ENCODE data around the gene TCF19. TPM values are rescaled to one million over a fixed set of nuclear protein-coding genes. Genes with fewer than 3 reads are reported as not detected.
A peak's percentile ranks its signal among the peaks of the same experiment; 100 is the strongest.
"Not testable (repeated sequence)": the region's sequence is repeated elsewhere in the genome, so short reads cannot be mapped to it uniquely, and the experiment has no call there.

Gene TCF19
- total RNA-seq, 2 donors from 2014 or later, result 63.8 to 82.7 TPM

DNA sequence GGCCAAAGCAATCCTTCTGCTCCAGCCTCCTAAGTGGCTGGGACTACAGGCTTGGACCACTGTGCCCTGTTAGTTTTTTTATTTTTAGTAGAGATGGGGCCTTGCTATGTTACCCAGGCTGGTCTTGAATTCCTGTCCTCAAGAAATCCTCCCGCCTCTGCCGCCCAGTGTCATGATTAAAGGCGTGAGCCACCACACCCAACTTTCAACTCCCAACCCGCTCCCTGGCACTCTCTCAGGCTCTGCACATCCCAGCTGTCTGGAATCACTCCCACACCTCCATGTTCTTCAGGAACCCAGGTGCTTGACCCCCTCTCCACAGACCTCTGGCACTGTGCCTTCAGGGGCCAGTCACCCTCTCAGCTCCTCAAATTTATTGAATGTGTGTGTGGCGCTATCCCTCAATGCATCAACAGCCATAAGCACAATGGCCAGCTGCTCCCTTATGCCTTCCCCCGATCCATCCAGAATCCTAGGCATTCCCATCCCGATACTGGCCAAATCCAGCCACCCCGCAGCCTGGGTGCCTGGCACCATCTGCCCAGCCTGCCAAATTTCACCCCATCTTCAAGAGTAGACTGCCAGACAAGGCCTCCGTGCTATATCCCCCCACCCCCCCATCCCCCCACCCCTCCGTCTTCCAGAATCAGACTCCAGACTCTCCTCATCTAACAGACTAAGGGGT, 12.7 kb downstream of the TCF19 start:
- no peak overlapping the region for H3K27ac Mint-ChIP-seq
- H3K9me3 Mint-ChIP-seq, result no peaks in the 10 kb centered on the region
- no peak for ATAC-seq (replicated peaks in 1 of 2)
- no peak overlapping the region for H3K4me3 Mint-ChIP-seq
- no peak for DNase-seq
- no peaks in the 10 kb centered on the region for H3K27me3 Mint-ChIP-seq (ENCODE audit: low read depth)
- H3K36me3 Mint-ChIP-seq (ENCODE audit: insufficient read depth in 2 of 2), result peaks cover 0 to 2% of the 10 kb centered on the region in 2 donors
- peaks cover 5% of the 10 kb centered on the region for H3K4me1 Mint-ChIP-seq (ENCODE audit: low read depth)

DNA sequence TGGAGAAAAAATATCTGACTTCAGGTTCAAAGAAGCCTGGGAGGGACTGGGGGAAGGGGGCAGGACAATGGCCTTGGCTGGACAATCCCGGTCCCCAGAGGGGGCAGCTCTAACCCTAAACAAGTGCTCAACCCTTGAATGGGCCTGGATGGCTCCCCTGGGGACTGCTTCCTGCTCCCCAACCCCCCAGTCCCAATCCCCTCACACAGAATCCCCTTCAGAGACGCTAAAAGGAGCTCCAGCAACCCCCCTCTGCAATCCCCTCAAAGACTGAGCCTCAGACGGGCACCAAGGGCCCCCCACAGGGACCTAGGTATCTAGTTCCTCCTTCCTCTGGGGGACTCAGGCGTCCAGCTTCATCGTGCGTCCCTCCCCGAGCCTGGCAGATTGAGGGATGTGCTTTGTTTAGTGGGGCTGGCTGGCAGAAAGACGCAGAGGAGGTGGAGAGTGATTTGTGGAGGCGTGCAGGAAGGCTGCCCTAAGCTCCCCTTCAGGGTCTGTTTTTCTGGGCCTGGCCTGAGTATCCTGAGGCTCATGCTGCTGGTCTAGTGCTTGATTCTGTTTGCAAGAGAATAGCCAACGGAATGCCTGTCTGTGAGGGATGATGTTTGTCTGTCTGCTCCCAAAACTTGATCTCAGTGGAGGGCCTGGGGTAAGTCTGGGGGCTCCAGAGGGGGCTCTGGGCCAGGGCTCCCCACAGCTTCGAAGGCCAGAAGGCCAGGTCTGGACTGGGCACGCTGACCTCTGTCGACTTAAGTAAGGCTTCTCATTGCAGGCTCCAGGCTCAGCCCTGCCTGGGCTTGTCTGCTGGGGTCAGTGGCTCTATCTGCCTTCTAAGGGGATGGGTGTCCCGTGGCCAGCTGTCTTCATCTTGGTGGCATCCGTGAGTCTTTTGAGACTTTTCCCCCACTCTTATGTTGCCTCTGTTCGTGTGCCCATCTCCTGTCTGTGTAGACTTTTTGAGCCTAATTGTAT, 13.8 kb downstream of the TCF19 start:
- ATAC-seq (replicated peaks in 1 of 2) (no peak), DNase-seq (no peak)
- no peaks in the 10 kb centered on the region for H3K27me3 Mint-ChIP-seq (ENCODE audit: low read depth)
- peaks cover 0 to 2% of the 10 kb centered on the region in 2 donors for H3K36me3 Mint-ChIP-seq (ENCODE audit: insufficient read depth in 2 of 2)
- H3K4me1 Mint-ChIP-seq (ENCODE audit: low read depth), result peaks cover 5% of the 10 kb centered on the region
- H3K27ac Mint-ChIP-seq, result no peak overlapping the region
- H3K9me3 Mint-ChIP-seq, result no peaks in the 10 kb centered on the region
- no peak overlapping the region for H3K4me3 Mint-ChIP-seq

DNA sequence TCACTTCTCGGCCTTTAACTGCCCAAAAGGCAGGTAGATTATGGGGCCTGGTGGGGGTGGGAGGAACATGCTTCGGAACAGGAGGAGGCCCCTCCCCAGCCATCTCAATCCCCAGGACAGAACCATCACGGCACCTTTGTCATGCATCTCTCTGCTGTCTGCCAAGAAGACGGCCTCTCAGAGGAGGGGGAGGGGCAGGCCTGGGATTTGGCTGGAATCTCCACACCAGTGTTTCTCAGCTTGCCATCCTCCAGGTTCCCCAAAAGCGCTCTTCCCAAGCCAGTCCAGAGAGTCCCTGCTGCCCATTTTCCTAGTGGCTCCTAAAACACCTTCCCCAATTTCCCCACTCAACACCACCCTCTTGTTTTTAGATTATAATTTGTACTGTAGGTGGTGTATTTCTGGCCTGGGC, 14.6 kb downstream of the TCF19 start:
- no peak for ATAC-seq (replicated peaks in 1 of 2)
- no peak overlapping the region for H3K4me3 Mint-ChIP-seq
- H3K27ac Mint-ChIP-seq, result peak overlapping the region; percentile 23
- peaks cover 5% of the 10 kb centered on the region for H3K4me1 Mint-ChIP-seq (ENCODE audit: low read depth)
- no peaks in the 10 kb centered on the region for H3K27me3 Mint-ChIP-seq (ENCODE audit: low read depth)
- H3K9me3 Mint-ChIP-seq, result no peaks in the 10 kb centered on the region
- H3K36me3 Mint-ChIP-seq (ENCODE audit: insufficient read depth in 2 of 2), result peaks cover 0 to 2% of the 10 kb centered on the region in 2 donors
- no peak for DNase-seq

DNA sequence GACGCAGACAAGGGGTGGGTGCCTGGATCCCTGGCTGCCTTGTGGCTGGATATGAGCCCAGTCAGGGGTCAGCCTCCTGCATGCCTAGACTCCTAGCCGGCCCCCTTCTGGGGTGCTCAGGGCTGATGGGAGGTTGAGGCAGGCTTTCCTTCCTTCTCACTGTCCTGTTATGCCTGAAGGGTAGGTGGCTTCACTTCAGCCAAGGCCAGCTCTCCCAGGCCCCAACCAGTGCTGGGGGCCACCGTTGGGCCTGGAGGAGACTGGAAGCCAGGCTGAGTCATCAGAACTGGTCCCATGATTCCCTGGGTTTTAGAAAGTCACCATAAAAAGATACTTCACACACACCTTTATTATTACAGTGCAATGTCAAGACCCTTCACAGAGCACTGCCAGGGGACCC, 15.0 kb downstream of the TCF19 start:
- Mint-ChIP-seq H3K27ac (peak overlapping the region; percentile 23), H3K9me3 (no peaks in the 10 kb centered on the region), H3K36me3 (ENCODE audit: insufficient read depth in 2 of 2) (peaks cover 0 to 2% of the 10 kb centered on the region in 2 donors), H3K4me3 (no peak overlapping the region), H3K27me3 (ENCODE audit: low read depth) (no peaks in the 10 kb centered on the region), H3K4me1 (ENCODE audit: low read depth) (peaks cover 9% of the 10 kb centered on the region)
- DNase-seq (no peak), ATAC-seq (replicated peaks in 1 of 2) (no peak)

DNA sequence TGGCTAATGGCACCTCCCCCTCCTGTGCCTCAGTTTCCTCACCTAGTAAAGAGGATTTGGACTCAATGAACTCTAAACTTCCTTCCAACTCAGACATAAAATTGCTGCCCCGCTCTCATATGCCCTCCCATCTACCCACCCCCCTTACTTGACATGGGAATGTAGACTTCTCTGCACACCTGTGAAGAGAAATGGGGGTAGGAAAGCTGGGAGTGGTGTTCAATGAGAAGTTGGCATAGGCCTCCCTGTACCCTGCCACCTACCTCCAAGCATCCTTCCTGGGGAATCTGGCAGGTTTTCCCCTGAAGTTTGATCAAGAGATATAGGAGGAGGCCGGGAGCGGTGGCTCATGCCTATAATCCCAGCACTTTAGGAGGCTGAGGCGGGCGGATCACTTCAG, 16.0 kb downstream of the TCF19 start:
- H3K4me3 Mint-ChIP-seq, result no peak overlapping the region
- H3K4me1 Mint-ChIP-seq (ENCODE audit: low read depth), result peaks cover 19% of the 10 kb centered on the region
- no peaks in the 10 kb centered on the region for H3K27me3 Mint-ChIP-seq (ENCODE audit: low read depth)
- ATAC-seq (replicated peaks in 1 of 2) (no peak), DNase-seq (no peak)
- peaks cover 0 to 1% of the 10 kb centered on the region in 2 donors for H3K36me3 Mint-ChIP-seq (ENCODE audit: insufficient read depth in 2 of 2)
- H3K27ac Mint-ChIP-seq, result no peak overlapping the region
- no peaks in the 10 kb centered on the region for H3K9me3 Mint-ChIP-seq

DNA sequence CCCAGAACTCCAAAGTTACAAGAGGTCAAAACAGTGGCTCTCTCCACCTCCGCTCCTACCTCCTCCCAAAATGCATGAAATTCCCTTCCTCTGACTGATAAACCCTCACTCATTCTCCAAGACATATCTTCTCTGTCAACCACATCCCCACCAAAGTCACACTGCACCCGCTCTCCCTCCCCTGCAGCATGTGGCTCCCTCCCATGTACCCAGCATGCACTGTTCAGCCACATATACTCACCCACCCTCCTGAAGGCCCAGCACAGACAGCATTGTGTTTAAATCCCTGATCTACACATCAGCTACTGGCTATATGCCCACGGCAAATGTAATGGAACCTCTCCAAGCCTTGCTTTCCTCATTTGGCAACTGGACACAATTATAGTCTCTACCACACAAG, 17.6 kb downstream of the TCF19 start:
- ATAC-seq (replicated peaks in 1 of 2) (no peak), DNase-seq (no peak)
- H3K4me3 Mint-ChIP-seq, result no peak overlapping the region
- H3K4me1 Mint-ChIP-seq (ENCODE audit: low read depth), result peaks cover 25% of the 10 kb centered on the region
- H3K36me3 Mint-ChIP-seq (ENCODE audit: insufficient read depth in 2 of 2), result no peaks in the 10 kb centered on the region
- no peaks in the 10 kb centered on the region for H3K9me3 Mint-ChIP-seq
- no peak overlapping the region for H3K27ac Mint-ChIP-seq
- H3K27me3 Mint-ChIP-seq (ENCODE audit: low read depth), result no peaks in the 10 kb centered on the region

DNA sequence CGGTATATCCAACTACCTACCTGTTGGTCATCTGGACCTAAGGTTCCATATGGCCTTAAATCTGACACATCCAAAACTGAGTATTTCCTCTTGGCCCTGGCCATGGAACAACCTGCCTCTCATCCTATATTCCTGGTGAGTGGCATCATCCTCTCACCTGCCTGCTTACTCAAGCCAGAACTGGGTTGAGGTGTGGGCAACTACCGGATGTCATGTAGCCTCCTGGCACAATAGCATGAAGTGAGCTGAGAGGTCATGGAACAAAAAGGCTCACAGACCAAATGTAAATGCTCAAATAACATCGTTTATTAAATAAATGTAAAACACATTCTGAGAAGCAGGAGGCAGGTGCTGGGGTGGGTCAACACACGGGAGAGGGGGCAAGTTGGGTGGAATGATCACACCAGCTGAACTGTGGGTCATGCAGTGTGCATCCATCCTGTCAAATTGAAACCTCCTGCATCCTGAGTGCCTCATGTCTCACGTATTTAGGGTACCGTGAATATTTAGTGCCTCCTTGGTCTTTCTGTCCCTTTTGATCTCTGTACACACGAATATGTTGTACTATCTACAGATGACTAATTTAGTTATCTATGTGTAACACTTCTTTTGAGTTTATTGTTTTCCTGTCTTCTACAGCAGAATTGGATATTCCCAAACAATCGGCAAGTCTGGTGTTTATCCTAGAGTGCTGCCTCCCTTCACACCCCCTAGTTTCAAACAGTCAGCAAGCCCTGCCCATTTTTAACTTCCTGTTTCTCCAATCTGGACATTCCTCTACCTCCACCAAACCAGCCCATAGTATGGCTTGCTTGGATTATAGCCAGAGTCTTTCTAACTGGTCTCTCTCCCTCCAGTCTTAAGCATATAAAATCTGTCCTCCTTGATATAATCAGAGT, 20.0 kb downstream of the TCF19 start:
- peak overlapping the region; percentile 48 for H3K27ac Mint-ChIP-seq
- H3K9me3 Mint-ChIP-seq, result no peaks in the 10 kb centered on the region
- peak; percentile 52 to 86 for ATAC-seq (replicated peaks in 1 of 2)

DNA sequence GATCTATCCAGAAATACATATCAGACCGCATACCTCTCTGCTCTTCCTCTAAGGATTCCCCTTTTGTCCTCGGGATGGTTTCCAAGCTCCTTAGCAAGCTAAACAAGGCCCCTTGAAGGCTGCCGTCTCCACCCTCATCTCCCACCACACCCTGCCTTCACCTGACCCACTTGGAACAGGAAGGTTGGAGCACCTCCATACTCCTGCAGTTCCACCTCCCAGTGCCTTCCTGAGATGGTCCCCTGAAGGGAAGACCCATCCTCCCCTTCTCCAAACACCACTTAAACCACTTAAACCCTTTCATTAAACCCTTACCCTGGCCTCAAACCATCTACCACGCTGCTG, 20.6 kb downstream of the TCF19 start:
- DNase-seq (no peak), ATAC-seq (replicated peaks in 1 of 2) (no peak)
- peaks cover 25% of the 10 kb centered on the region for H3K4me1 Mint-ChIP-seq (ENCODE audit: low read depth)
- peak overlapping the region; percentile 11 to 62 for H3K4me3 Mint-ChIP-seq
- H3K27ac Mint-ChIP-seq, result peak overlapping the region; percentile 48
- H3K36me3 Mint-ChIP-seq (ENCODE audit: insufficient read depth in 2 of 2), result no peaks in the 10 kb centered on the region
- H3K9me3 Mint-ChIP-seq, result no peaks in the 10 kb centered on the region
- no peaks in the 10 kb centered on the region for H3K27me3 Mint-ChIP-seq (ENCODE audit: low read depth)

More for the DNA sequence above, 20.0 kb downstream of the TCF19 start:
- no peaks in the 10 kb centered on the region for H3K27me3 Mint-ChIP-seq (ENCODE audit: low read depth)
- H3K4me1 Mint-ChIP-seq (ENCODE audit: low read depth), result peaks cover 25% of the 10 kb centered on the region
- no peak for DNase-seq
- no peaks in the 10 kb centered on the region for H3K36me3 Mint-ChIP-seq (ENCODE audit: insufficient read depth in 2 of 2)
- H3K4me3 Mint-ChIP-seq, result peak overlapping the region; percentile 11 to 62

DNA sequence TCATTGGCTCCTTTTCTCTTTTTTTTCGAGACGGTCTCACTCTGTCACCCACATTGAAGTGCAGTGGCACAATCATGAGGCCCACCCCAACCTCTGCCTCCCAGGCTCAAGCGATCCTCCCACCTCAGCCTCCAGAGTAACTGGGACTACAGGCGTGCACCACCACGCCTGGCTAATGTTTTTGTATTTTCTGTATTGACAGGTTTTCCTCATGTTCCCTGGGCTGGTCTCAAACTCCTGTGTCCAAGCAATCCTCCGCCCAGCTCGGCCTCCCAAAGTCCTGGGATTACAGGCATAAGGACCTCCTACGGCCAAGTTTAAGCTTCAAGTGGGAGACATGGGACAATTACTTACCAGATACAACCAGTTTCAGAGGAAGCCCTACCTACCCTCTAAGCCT, 21.5 kb downstream of the TCF19 start:
- Mint-ChIP-seq H3K27ac (no peak overlapping the region), H3K4me1 (ENCODE audit: low read depth) (peaks cover 25% of the 10 kb centered on the region), H3K9me3 (no peaks in the 10 kb centered on the region), H3K36me3 (ENCODE audit: insufficient read depth in 2 of 2) (no peaks in the 10 kb centered on the region), H3K27me3 (ENCODE audit: low read depth) (no peaks in the 10 kb centered on the region), H3K4me3 (peak overlapping the region; percentile 73 to 85)
- no peak for ATAC-seq (replicated peaks in 1 of 2)
- DNase-seq, result no peak

DNA sequence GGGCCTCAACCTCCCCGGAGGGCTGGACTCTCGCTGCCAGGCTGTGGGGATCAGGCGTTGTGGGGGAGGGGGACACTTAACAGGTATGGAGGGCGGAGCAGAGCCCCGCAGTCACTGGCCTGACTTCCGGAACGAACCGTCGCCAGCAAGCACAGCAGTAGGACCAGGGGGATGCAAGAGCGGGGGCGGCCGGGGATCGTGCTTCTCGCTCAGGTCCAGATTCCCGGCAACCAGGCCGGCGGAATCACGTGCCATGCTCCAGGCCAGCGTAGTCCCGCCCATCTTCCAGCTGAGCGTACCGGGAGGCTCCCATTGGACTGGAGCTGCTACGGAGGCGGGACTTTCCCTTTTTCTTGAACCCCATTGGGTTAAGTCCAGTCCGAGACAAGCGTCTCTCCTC, 22.1 kb downstream of the TCF19 start:
- Mint-ChIP-seq H3K27me3 (ENCODE audit: low read depth) (no peaks in the 10 kb centered on the region), H3K36me3 (ENCODE audit: insufficient read depth in 2 of 2) (no peaks in the 10 kb centered on the region), H3K27ac (no peak overlapping the region), H3K4me3 (peak overlapping the region; percentile 73 to 85), H3K4me1 (ENCODE audit: low read depth) (peaks cover 27% of the 10 kb centered on the region), H3K9me3 (no peaks in the 10 kb centered on the region)
- peak; percentile 67 to 81 for DNase-seq
- peak; percentile 85 to 96 for ATAC-seq (replicated peaks in 1 of 2)

DNA sequence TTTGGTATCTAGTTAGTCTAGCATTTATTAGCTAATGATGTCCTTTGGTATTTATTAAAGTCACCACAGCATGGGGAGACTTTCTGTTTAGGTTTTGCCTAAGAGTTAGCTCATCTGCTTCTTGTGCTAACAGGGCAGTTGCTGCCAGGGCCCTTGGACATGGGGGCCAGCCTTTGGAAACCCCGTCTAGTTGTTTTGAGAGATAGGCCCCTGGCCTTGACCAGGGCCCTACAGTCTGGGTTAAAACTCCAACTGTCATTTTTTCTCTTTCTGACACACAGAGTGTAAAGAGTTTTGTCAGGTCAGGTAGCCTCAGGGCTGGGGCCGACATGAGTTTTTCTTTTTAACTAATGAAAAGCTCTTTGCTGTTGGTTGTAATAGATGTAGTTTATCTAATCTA, 24.9 kb downstream of the TCF19 start:
- not testable (repeated sequence) for DNase-seq; ATAC-seq (replicated peaks in 1 of 2); H3K27ac Mint-ChIP-seq; H3K9me3 Mint-ChIP-seq; H3K27me3 Mint-ChIP-seq (ENCODE audit: low read depth); H3K4me3 Mint-ChIP-seq; H3K36me3 Mint-ChIP-seq (ENCODE audit: insufficient read depth in 2 of 2)
- H3K4me1 Mint-ChIP-seq (ENCODE audit: low read depth), result peaks cover 29% of the 10 kb centered on the region

DNA sequence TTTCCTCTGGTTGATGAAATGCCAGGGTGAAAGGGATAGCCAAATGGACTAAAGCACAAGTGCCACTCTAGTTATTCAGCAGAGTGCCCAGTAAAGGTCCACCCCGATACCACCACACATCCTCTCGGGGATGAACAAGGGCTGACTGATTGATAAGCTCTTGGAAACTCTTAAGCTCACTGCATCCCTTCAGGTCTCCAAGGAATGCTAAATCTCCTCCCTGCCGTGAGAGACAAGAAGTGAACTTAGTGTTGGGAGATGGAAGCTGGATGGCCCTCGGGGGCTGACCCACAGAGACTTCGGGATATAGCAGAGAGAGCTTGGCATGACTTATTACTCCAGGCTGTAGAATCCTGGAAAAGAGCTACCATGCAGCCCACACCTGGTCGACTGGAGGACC, 25.5 kb downstream of the TCF19 start:
- not testable (repeated sequence) for DNase-seq; H3K27ac Mint-ChIP-seq; H3K27me3 Mint-ChIP-seq (ENCODE audit: low read depth); H3K36me3 Mint-ChIP-seq (ENCODE audit: insufficient read depth in 2 of 2); H3K4me3 Mint-ChIP-seq; ATAC-seq (replicated peaks in 1 of 2); H3K9me3 Mint-ChIP-seq
- peaks cover 24% of the 10 kb centered on the region for H3K4me1 Mint-ChIP-seq (ENCODE audit: low read depth)

DNA sequence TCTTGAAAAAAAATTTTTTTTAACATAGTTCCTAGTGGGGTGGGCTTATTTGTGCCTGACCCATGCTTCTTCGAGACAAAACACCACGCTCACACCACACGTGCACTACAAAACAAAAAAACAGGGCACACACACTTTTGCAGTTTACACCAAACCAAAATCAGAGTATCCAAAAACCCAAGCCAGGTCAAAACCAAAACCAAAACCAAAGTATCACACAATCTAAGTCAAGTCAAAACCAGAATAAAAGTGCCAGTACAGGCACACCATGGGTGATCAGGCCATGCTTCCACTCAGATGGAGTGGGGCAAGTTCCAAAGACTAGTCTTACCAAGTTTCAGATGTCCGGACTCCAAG, 27.3 kb downstream of the TCF19 start:
- peaks cover 16% of the 10 kb centered on the region for H3K4me1 Mint-ChIP-seq (ENCODE audit: low read depth)
- H3K4me3 Mint-ChIP-seq; H3K36me3 Mint-ChIP-seq (ENCODE audit: insufficient read depth in 2 of 2); H3K27me3 Mint-ChIP-seq (ENCODE audit: low read depth); H3K9me3 Mint-ChIP-seq; DNase-seq; H3K27ac Mint-ChIP-seq: not testable (repeated sequence)
- peak in 1 of 2 donors; percentile 41 for ATAC-seq (replicated peaks in 1 of 2)

Data from activated T-cell treated with anti-CD3 and anti-CD28 coated beads, Interleukin-2, amount 50 U/mL, for 72 hours (primary cell).